Subcutaneous abdominal adipose tissue (tissue), 5 donors: ENCODE results near the gene SPO11.

Experiments used
- H3K27ac ChIP-seq: one replicate; pipeline ENCODE4 v1.7.0; 2013; ENCODE audit warnings: low read depth, mild to moderate bottlenecking, inconsistent platforms, low read length, moderate library complexity
- H3K27me3 ChIP-seq, 5 donors: one replicate each; pipeline ENCODE4 v1.7.0; 2013; ENCODE audit warnings: low read length in 5 of 5, inconsistent platforms in 1 of 5; ENCODE audit not compliant: control insufficient read depth in 5 of 5, insufficient read depth in 4 of 5
- H3K36me3 ChIP-seq, 5 donors: one replicate each; pipeline ENCODE4 v1.7.0; 2013; ENCODE audit warnings: low read length in 5 of 5; ENCODE audit not compliant: control insufficient read depth in 5 of 5, insufficient read depth in 5 of 5
- H3K4me1 ChIP-seq, 5 donors: one replicate each; pipeline ENCODE4 v1.7.0; 2013; ENCODE audit warnings: low read length in 5 of 5, mild to moderate bottlenecking in 3 of 5, moderate library complexity in 1 of 5; ENCODE audit not compliant: control insufficient read depth in 5 of 5, insufficient read depth in 5 of 5
- H3K4me3 ChIP-seq, 5 donors: one replicate each; pipeline ENCODE4 v1.7.0; 2013; ENCODE audit warnings: low read length in 5 of 5, low read depth in 1 of 5
- H3K9ac ChIP-seq, 5 donors: one replicate each; pipeline ENCODE4 v1.7.0; 2013; ENCODE audit warnings: low read length in 5 of 5, mild to moderate bottlenecking in 4 of 5, moderate library complexity in 3 of 5
- H3K9me3 ChIP-seq, 5 donors: one replicate each; pipeline ENCODE4 v1.7.0; 2013; ENCODE audit warnings: low read length in 5 of 5; ENCODE audit not compliant: control insufficient read depth in 5 of 5
- donor health status: healthy.
- donor health status: healthy.
- donor health status: healthy.
- donor health status: healthy.
- donor health status: healthy.

SPO11 gene

GRCh38 chr20:57329608-57330221 lies at the start of gene SPO11:
TSS of gene SPO11 (plus strand) at chr20:57329803. CDS start at chr20:57329868, 65 bp downstream.
- peaks cover 0 to 10% (median 3%) of the 10 kb centered on the region in 5 donors for H3K4me1 ChIP-seq
- peaks cover 0 to 6% (median 0%) of the 10 kb centered on the region in 5 donors for H3K27me3 ChIP-seq
- no peaks in the 10 kb centered on the region for H3K36me3 ChIP-seq

DNA sequence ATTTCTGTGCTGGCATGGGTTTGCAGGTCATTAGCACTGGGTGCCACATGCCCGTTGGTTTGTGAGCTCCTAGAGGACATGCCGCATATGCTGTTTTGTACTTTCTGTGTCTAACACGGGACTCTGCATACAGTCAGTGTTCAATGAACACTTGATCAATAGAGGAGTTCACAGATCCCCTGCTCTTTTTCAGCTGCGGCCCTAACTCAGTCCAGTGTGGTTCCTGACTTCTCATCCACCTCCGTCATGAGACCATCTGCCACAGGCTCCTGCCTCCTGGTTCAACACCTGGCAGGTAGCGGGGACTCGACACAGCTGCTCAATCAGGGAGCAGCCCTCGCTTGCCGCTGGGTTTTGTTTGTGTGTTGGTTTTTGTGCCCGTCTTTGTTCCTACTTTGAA lies 49.4 kb upstream of the SPO11 start:
- Histone ChIP-seq H3K36me3 (no peaks in the 10 kb centered on the region), H3K27ac (no peak overlapping the region), H3K4me1 (no peaks in the 10 kb centered on the region), H3K4me3 (no peak overlapping the region), H3K9ac (no peak overlapping the region), H3K27me3 (peaks cover 4 to 24% (median 20%) of the 10 kb centered on the region in 5 donors), H3K9me3 (no peaks in the 10 kb centered on the region)

More at GRCh38 chr20:57329608-57330221, at the start of gene SPO11:
- no peak within 1 kb of the TSS for H3K9ac ChIP-seq
- H3K9me3 ChIP-seq: no peaks in the 10 kb centered on the region
- H3K27ac ChIP-seq: no peak within 1 kb of the TSS
- no peak within 1 kb of the TSS for H3K4me3 ChIP-seq

- Histone ChIP-seq H3K9me3 (no peaks in the 10 kb centered on the region), H3K27ac (no peak overlapping the region), H3K36me3 (no peaks in the 10 kb centered on the region), H3K27me3 (peaks cover 5 to 32% (median 22%) of the 10 kb centered on the region in 5 donors), H3K4me1 (no peaks in the 10 kb centered on the region), H3K4me3 (no peak overlapping the region), H3K9ac (no peak overlapping the region)
These were observed 47.7 kb upstream of the SPO11 start for GRCh38 chr20:57281900-57282299.

GRCh38 chr20:57282670-57283361 lies 46.8 kb upstream of the SPO11 start:
- H3K4me3 ChIP-seq: no peak overlapping the region
- no peak overlapping the region for H3K9ac ChIP-seq

GRCh38 chr20:57283860-57284259 lies 45.7 kb upstream of the SPO11 start:
- Histone ChIP-seq H3K4me1 (peaks cover 0 to 13% (median 12%) of the 10 kb centered on the region in 5 donors), H3K4me3 (no peak overlapping the region), H3K9me3 (no peaks in the 10 kb centered on the region), H3K9ac (no peak overlapping the region), H3K36me3 (no peaks in the 10 kb centered on the region), H3K27ac (no peak overlapping the region), H3K27me3 (peaks cover 5 to 46% (median 26%) of the 10 kb centered on the region in 5 donors)

More at GRCh38 chr20:57282670-57283361, 46.8 kb upstream of the SPO11 start:
- H3K27me3 ChIP-seq: peaks cover 5 to 40% (median 25%) of the 10 kb centered on the region in 5 donors
- H3K27ac ChIP-seq: no peak overlapping the region
- H3K9me3 ChIP-seq: no peaks in the 10 kb centered on the region
- H3K4me1 ChIP-seq: peaks cover 0 to 3% (median 1%) of the 10 kb centered on the region in 5 donors
- no peaks in the 10 kb centered on the region for H3K36me3 ChIP-seq

DNA sequence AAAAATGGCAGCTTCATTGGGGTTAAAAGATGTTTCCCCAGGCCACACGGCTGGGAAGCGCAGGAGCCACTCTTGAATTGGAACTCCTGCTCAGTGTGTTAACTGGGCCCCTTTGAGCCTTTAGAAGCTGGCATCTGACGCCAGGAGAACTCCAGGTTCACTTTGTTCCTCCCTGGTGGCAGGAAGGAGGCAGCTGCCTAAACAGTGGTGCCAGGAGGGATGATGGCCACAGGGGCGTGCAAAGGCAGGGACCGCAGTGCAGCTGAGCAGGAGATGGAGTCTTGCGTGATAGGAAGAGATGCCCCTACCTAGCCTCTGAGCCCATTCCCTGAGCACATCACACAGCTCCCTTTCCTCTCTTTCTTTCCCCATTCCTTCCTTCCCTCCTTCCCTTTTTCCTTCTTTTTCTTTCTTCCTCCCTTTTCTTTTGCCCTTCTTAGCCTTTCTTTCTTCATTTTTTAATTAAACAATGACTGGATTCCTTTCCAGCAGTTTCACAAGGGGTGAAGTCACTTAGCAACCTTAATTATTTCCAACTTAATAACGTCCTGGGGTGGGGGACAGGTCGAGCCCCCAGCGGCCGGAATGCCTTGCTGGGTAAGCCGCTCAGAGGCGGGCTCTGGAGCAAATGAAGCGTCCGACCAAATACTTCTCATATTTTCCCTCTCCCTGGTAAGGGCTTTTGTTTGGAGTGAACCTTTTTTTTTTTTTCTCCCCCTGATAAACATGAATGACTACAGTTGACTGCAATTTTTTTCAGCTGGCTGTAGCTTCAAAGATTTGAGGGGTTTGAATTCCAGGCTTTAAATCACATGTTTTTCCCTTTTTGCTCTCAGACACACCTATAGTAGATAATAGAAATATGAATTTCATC lies 42.4 kb upstream of the SPO11 start:
- Histone ChIP-seq H3K4me3 (no peak overlapping the region), H3K4me1 (peaks cover 0 to 18% (median 14%) of the 10 kb centered on the region in 5 donors), H3K9ac (no peak overlapping the region), H3K27me3 (peaks cover 3 to 63% (median 39%) of the 10 kb centered on the region in 5 donors), H3K36me3 (no peaks in the 10 kb centered on the region), H3K27ac (no peak overlapping the region), H3K9me3 (no peaks in the 10 kb centered on the region)

DNA sequence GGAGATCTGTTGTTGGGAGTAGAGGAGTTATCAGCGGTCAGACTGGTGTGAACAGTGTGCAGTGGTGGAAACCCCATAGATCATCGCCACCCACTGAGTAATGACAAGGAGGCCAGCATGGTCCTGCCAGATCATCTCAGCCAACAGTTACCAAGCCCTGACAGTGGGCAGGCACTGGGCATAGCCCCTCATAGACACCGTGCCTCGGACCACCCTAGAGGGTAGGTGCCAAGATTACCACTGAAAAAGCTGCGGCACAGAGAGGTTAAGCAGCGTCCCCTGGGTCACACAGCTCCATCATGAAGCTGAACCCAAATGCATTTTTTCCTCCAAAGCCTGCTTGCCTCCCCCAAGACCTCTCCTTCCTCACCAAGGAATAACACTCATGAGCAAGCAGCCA lies 41.7 kb upstream of the SPO11 start:
- Histone ChIP-seq H3K27me3 (peaks cover 3 to 63% (median 44%) of the 10 kb centered on the region in 5 donors), H3K9ac (no peak overlapping the region), H3K36me3 (no peaks in the 10 kb centered on the region), H3K4me3 (no peak overlapping the region), H3K27ac (no peak overlapping the region), H3K9me3 (no peaks in the 10 kb centered on the region), H3K4me1 (peaks cover 0 to 18% (median 14%) of the 10 kb centered on the region in 5 donors)

DNA sequence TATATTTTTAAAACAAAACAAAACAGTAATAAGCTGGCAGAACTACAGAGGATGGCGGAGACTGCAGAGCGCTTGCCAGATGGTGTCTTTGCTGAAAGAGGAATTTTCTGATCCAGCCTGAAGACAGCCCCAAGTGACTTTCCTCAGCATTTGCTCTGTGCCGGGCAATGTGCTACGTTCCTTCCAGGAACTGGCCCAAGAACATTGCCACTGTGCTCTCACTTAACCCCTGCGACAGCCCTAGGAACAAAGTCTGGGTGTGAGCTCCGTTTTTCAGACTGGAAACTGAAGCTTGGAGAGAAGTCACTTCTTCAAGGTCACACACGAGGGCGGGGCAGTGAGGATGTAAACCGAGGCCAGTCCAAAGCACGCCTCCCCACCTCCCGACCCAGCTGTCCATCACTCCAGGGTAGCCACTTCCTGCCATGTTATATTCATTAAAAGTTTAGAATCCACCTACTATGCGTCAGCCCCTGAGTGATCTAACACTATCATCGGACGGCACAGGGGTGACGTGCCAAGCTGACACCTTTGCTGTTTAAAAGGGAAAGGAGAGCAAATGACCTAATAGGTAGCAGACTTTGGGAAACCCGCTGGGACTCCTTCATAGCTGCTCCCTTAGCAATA lies 40.8 kb upstream of the SPO11 start:
- Histone ChIP-seq H3K36me3 (no peaks in the 10 kb centered on the region), H3K27me3 (peaks cover 0 to 62% (median 46%) of the 10 kb centered on the region in 5 donors), H3K9me3 (no peaks in the 10 kb centered on the region), H3K4me3 (no peak overlapping the region), H3K27ac (no peak overlapping the region), H3K9ac (no peak overlapping the region), H3K4me1 (peaks cover 0 to 18% (median 14%) of the 10 kb centered on the region in 5 donors)

DNA sequence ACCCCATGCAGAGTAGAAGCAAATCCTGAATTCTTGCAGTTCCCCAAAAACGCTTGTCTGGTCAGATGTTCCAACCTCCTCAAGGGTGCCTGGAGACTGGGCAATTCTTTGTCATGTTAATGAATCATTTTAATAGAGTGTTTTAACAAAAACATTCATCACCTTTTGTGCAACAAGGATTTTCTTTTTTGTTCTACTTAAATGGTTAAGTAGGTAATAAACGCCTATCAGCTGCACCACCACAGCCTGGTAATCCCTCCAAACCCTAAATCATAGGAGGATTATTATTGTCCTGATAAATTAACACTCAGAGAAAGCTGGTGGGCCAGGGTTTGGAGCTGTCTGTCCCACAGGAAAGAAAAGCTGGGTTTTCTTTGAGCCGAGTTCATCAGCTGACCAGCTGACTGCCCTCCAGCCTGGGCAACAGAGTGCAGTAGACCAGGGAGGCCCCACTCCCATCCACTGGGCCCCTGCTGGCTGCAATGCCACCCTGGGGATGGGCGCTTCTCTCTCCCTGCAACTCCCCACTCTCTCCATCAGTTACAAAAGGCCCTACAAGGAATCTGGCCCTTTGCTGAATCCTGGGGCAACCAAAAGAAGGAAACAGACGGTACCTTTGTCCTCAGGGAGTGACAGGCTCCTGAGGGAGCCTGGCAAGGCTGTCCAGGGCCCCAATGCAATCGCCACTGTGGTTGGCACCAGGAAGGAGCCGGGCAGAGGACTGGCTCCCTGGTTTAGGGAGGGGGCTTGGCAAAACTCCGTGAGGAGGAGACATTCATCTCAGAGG lies 40.0 kb upstream of the SPO11 start:
- no peak overlapping the region for H3K4me3 ChIP-seq
- H3K27me3 ChIP-seq: peaks cover 0 to 55% (median 46%) of the 10 kb centered on the region in 5 donors
- no peak overlapping the region for H3K9ac ChIP-seq
- H3K9me3 ChIP-seq: no peaks in the 10 kb centered on the region
- H3K27ac ChIP-seq: no peak overlapping the region
- no peaks in the 10 kb centered on the region for H3K36me3 ChIP-seq
- H3K4me1 ChIP-seq: peaks cover 0 to 18% (median 14%) of the 10 kb centered on the region in 5 donors
